Vagina (tissue), 2 donors: ENCODE data around the gene NRXN3. TPM values are rescaled to one million over a fixed set of nuclear protein-coding genes. Genes with fewer than 3 reads are reported as not detected.
"Not testable (repeated sequence)": the region's sequence is repeated elsewhere in the genome, so short reads cannot be mapped to it uniquely, and the experiment has no call there.

ENCODE experiments used
- DNase-seq, 2 donors: peaks; one replicate each; pipeline ENCODE4 v3.0.0-alpha.2; 2017; ENCODE audit errors: extremely low spot score in 2 of 2
- H3K27ac ChIP-seq: fragments of 200-600 bp; sonication (generic); one replicate; pipeline ENCODE4 v1.5.1; 2019
- H3K27me3 ChIP-seq: fragments of 200-600 bp; sonication (generic); one replicate; pipeline ENCODE4 v1.5.1; 2019
- H3K36me3 ChIP-seq, 2 donors: fragments of 200-600 bp; sonication (generic); one replicate each; pipeline ENCODE4 v1.5.1; 2017 to 2019
- H3K4me1 ChIP-seq: fragments of 200-600 bp; sonication (generic); one replicate; pipeline ENCODE4 v1.5.1; 2019
- H3K4me3 ChIP-seq, 2 donors: fragments of 200-600 bp; sonication (generic); 1 replicate in 1 of 2; 2 replicates in 1 of 2; pipeline ENCODE4 v1.5.1; 2016 to 2019
- H3K9me3 ChIP-seq: fragments of 200-600 bp; sonication (generic); one replicate; pipeline ENCODE4 v1.5.1; 2019
- CTCF ChIP-seq, 3 experiments: fragments of 450-650 bp in 2 of 3; fragments of 200-600 bp in 1 of 3; sonication (generic) in 1 of 3; IDR thresholded peaks; one replicate each; pipeline ENCODE4 v1.5.1; 2017 to 2019; ENCODE audit warnings: antibody characterized with exemption in 3 of 3, mild to moderate bottlenecking in 2 of 3, moderate library complexity in 2 of 3
- POLR2A ChIP-seq, 2 donors: fragments of 450-650 bp; IDR thresholded peaks; one replicate each; pipeline ENCODE4 v1.6.1; 2017; ENCODE audit warnings: antibody characterized with exemption in 2 of 2, mild to moderate bottlenecking in 2 of 2, moderate library complexity in 2 of 2
- POLR2AphosphoS5 ChIP-seq, 2 donors: sonication (generic); formaldehyde crosslinking; IDR thresholded peaks; one replicate each; pipeline ENCODE4 v1.9.0; 2017; ENCODE audit warnings: antibody characterized with exemption in 2 of 2, mild to moderate bottlenecking in 2 of 2, low read depth in 1 of 2; ENCODE audit not compliant: insufficient read depth in 1 of 2
- intact Hi-C: fragments of 100-400 bp; cut with DNase I; formaldehyde crosslinking; loops from one replicate; pipeline ENCODE4 v1.15.1; 2023
- total RNA-seq: library from RNA; depleted of rRNA; stranded (reverse); fragments of >200 nt; gene quantifications from one replicate; pipeline ENCODE4 v1.2.3, GENCODE V29; 2016

Gene NRXN3
- total RNA-seq, 1 donor from 2014 or later = 4.7 TPM

GRCh38 chr14:79101388-79101787 is 931.2 kb downstream of the NRXN3 start:
- Histone ChIP-seq H3K27ac (no peak overlapping the region), H3K4me3 (no peak overlapping the region), H3K4me1 (no peaks in the 10 kb centered on the region), H3K9me3 (no peaks in the 10 kb centered on the region), H3K36me3 (no peaks in the 10 kb centered on the region), H3K27me3 (no peaks in the 10 kb centered on the region)
- no peak for DNase-seq
- intact Hi-C loops = no loop called here
- no peak for TF ChIP-seq POLR2AphosphoS5 (IDR thresholded peaks at IDR 0.05; ENCODE audit: insufficient read depth in 1 of 2, low read depth in 1 of 2)
- no peak for TF ChIP-seq POLR2A (IDR thresholded peaks at IDR 0.05)
- TF ChIP-seq CTCF (IDR thresholded peaks at IDR 0.05) = no peak

- TF ChIP-seq POLR2A (IDR thresholded peaks at IDR 0.05) = no peak
- TF ChIP-seq CTCF (IDR thresholded peaks at IDR 0.05) = no peak
- no peak for TF ChIP-seq POLR2AphosphoS5 (IDR thresholded peaks at IDR 0.05; ENCODE audit: insufficient read depth in 1 of 2, low read depth in 1 of 2)
- Histone ChIP-seq H3K27ac (no peak overlapping the region), H3K4me1 (no peaks in the 10 kb centered on the region), H3K27me3 (no peaks in the 10 kb centered on the region), H3K36me3 (no peaks in the 10 kb centered on the region), H3K4me3 (no peak overlapping the region), H3K9me3 (no peaks in the 10 kb centered on the region)
- intact Hi-C loops = no loop called here
- no peak for DNase-seq
These were observed 933.6 kb downstream of the NRXN3 start for GRCh38 chr14:79103764-79104163.

DNA sequence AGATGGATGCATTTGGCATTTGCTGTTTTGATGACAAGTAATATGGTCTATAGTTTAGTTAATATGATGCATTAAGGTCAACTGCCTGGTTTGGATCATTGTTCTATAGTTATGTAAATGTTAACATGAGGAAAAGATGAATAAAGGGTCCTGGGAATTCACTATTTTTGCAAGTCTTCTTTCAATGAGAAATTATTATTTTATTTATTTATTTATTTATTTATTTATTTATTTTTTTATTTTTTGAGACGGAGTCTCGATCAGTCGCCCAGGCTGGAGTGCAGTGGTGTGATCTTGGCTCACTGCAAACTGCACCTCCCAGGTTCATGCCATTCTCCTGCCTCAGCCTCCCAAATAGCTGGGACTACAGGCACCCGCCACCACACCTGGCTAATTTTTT is 940.4 kb downstream of the NRXN3 start:
- intact Hi-C loops, DNase-seq, H3K27ac ChIP-seq, H3K27me3 ChIP-seq, H3K4me3 ChIP-seq, H3K4me1 ChIP-seq, H3K36me3 ChIP-seq, H3K9me3 ChIP-seq: not testable (repeated sequence)

DNA sequence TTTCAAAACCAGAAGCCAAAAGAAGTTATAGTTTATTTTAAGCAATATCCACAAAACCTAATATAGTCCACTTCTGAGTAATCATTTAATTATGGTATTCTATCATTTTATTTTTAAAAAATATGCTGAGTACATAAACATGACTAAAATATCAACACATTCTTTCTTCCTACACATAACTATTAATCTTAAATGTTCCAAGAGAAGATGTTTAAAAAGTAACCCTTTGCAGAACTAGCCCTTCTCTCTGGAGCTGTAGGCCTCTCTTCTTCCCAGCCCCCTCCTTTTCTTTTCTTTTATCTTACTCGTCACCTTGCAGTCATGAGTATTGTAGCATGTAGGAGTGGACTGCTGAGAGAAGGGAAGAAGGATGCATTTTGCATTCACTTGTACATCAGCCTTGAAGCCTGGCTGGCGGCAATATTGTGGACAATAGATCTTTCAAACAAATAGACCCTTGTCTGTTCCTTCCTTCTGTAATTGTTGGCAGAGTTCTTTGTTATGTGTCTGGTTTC is 941.9 kb downstream of the NRXN3 start:
- Histone ChIP-seq H3K36me3 (no peaks in the 10 kb centered on the region), H3K27ac (no peak overlapping the region), H3K27me3 (no peaks in the 10 kb centered on the region), H3K4me1 (no peaks in the 10 kb centered on the region), H3K4me3 (no peak overlapping the region), H3K9me3 (no peaks in the 10 kb centered on the region)
- intact Hi-C loops = no loop called here
- TF ChIP-seq POLR2AphosphoS5 (IDR thresholded peaks at IDR 0.05; ENCODE audit: insufficient read depth in 1 of 2, low read depth in 1 of 2) (no peak), CTCF (IDR thresholded peaks at IDR 0.05) (no peak), POLR2A (IDR thresholded peaks at IDR 0.05) (no peak)
- DNase-seq = no peak

- DNase-seq = no peak
- H3K4me3 ChIP-seq = no peak overlapping the region
- no peaks in the 10 kb centered on the region for H3K27me3 ChIP-seq
- H3K4me1 ChIP-seq = no peaks in the 10 kb centered on the region
- TF ChIP-seq CTCF (IDR thresholded peaks at IDR 0.05) (no peak), POLR2A (IDR thresholded peaks at IDR 0.05) (no peak), POLR2AphosphoS5 (IDR thresholded peaks at IDR 0.05; ENCODE audit: insufficient read depth in 1 of 2, low read depth in 1 of 2) (no peak)
- intact Hi-C loops = no loop called here
- H3K9me3 ChIP-seq = no peaks in the 10 kb centered on the region
- no peak overlapping the region for H3K27ac ChIP-seq
- H3K36me3 ChIP-seq = no peaks in the 10 kb centered on the region
These were observed 947.4 kb downstream of the NRXN3 start for GRCh38 chr14:79117561-79117960.

GRCh38 chr14:79118291-79118690 is 948.1 kb downstream of the NRXN3 start:
- no peak for TF ChIP-seq CTCF (IDR thresholded peaks at IDR 0.05)
- TF ChIP-seq POLR2A (IDR thresholded peaks at IDR 0.05) = no peak
- TF ChIP-seq POLR2AphosphoS5 (IDR thresholded peaks at IDR 0.05; ENCODE audit: insufficient read depth in 1 of 2, low read depth in 1 of 2) = no peak
- intact Hi-C loops = no loop called here
- Histone ChIP-seq H3K4me1 (no peaks in the 10 kb centered on the region), H3K27me3 (no peaks in the 10 kb centered on the region), H3K9me3 (no peaks in the 10 kb centered on the region), H3K27ac (no peak overlapping the region), H3K36me3 (no peaks in the 10 kb centered on the region), H3K4me3 (no peak overlapping the region)
- no peak for DNase-seq
